Smooth muscle cell (in vitro differentiated cells): Measurements from ENCODE around the gene MMP25. TPM values are rescaled to one million over a fixed set of nuclear protein-coding genes. Genes with fewer than 3 reads are reported as not detected.

Experiments used
- DNase-seq: peaks from one replicate; lab custom pipeline; 2025; ENCODE audit not compliant: unreplicated experiment; lab: John Stamatoyannopoulos, UW
- H2AFZ ChIP-seq: fragments of 200-600 bp; sonication (generic); 2 replicates; pipeline ENCODE4 v1.6.0; 2016; ENCODE audit warnings: antibody characterized with exemption, low read depth, mild to moderate bottlenecking
- H3F3A ChIP-seq: fragments of 200-600 bp; sonication (generic); 2 replicates; pipeline ENCODE4 v1.6.0; 2017; ENCODE audit warnings: antibody characterized with exemption, low read depth
- H3K27ac ChIP-seq: fragments of 200-600 bp; sonication (generic); 2 replicates; pipeline ENCODE4 v1.5.1; 2016; ENCODE audit warnings: low read depth, mild to moderate bottlenecking
- H3K27me3 ChIP-seq: fragments of 200-600 bp; sonication (generic); 2 replicates; pipeline ENCODE4 v1.6.1; 2016; ENCODE audit warnings: low read depth, mild to moderate bottlenecking
- H3K36me3 ChIP-seq: fragments of 200-600 bp; sonication (generic); 2 replicates; pipeline ENCODE4 v1.5.1; 2016; ENCODE audit warnings: low read depth
- H3K4me1 ChIP-seq: fragments of 200-600 bp; sonication (generic); 2 replicates; pipeline ENCODE4 v1.5.1; 2016; ENCODE audit warnings: low read depth
- H3K4me2 ChIP-seq: fragments of 200-600 bp; sonication (generic); 2 replicates; pipeline ENCODE4 v1.6.0; 2016; ENCODE audit warnings: mild to moderate bottlenecking
- H3K4me3 ChIP-seq: fragments of 200-600 bp; sonication (generic); 2 replicates; pipeline ENCODE4 v1.5.1; 2016; ENCODE audit warnings: mild to moderate bottlenecking
- H3K79me2 ChIP-seq: fragments of 200-600 bp; sonication (generic); 2 replicates; pipeline ENCODE4 v1.6.0; 2016; ENCODE audit warnings: low read depth, mild to moderate bottlenecking
- H3K9ac ChIP-seq: fragments of 200-600 bp; sonication (generic); 2 replicates; pipeline ENCODE4 v1.6.0; 2016; ENCODE audit warnings: low read depth
- H3K9me3 ChIP-seq: fragments of 200-600 bp; sonication (generic); replicated peaks from 2 replicates; pipeline ENCODE4 v1.5.1; 2016; ENCODE audit warnings: low read depth
- H4K20me1 ChIP-seq: fragments of 200-600 bp; sonication (generic); 2 replicates; pipeline ENCODE4 v1.6.0; 2016; ENCODE audit warnings: low read depth
- CTCF ChIP-seq: fragments of 200-600 bp; sonication (generic); IDR thresholded peaks from 2 replicates; pipeline ENCODE4 v1.5.1; 2017; ENCODE audit warnings: borderline replicate concordance, mild to moderate bottlenecking, antibody characterized with exemption; ENCODE audit not compliant: insufficient read depth, poor library complexity, severe bottlenecking
- WGBS: methylation state at CpG from one replicate; pipeline ENCODE4 v1.1.7; 2016; ENCODE audit warnings: low lambda C conversion rate; 5-methylcytosine and 5-hydroxymethylcytosine counted together
- polyA plus RNA-seq: library from polyadenylated mRNA; unstranded; fragments of >200 nt; fragmentation: Nextera tagmentation; extraction: Ambion mirVana; gene quantifications from 2 replicates; pipeline ENCODE4 v1.2.1, GENCODE V29; 2016
- total RNA-seq: library from RNA; depleted of rRNA; stranded (reverse); fragments of >200 nt; gene quantifications from 2 replicates; pipeline ENCODE4 v1.2.3, GENCODE V29; 2014

The MMP25 gene
- total and polyA plus RNA-seq, 2 experiments from 2014 or later: 0.90 to 1.3 TPM

DNA sequence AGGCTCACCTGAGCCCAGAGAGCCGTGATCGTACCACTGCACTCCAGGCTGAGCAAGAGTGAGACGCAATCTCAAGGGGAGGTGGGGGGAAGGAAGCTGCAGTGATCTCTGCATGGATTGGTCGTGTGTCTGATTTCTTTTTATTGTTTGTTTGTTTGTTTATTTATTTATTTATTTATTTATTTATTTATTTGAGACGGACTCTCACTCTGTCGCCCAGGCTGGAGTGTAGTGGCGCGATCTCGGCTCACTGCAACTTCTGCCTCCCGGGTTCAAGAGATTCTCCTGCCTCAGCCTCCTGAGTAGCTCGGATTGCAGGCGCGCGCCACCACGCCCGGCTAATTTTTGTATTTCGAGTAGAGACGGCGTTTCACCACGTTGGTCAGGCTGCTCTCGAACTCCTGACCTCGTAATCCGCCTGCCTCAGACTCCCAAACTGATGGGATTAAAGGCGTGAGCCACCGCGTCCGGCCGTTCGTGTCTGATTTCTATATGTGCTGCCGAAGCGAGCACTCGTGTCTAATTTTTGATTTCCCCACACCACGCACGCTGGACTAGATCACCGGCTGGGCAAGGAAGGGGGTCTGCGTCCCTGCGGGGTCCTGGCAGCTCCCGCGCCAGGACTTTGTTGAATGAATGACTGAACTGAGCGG is 26.6 kb upstream of the MMP25 start:
- no peak for DNase-seq
- H3K9ac ChIP-seq: no peak overlapping the region
- no peak overlapping the region for H2AFZ ChIP-seq
- no peaks in the 10 kb centered on the region for H3K27me3 ChIP-seq
- peaks cover 23% of the 10 kb centered on the region for H4K20me1 ChIP-seq
- peaks cover 16% of the 10 kb centered on the region for H3F3A ChIP-seq
- no peaks in the 10 kb centered on the region for H3K79me2 ChIP-seq
- peaks cover 21% of the 10 kb centered on the region for H3K4me1 ChIP-seq
- H3K4me3 ChIP-seq: peak overlapping the region; percentile 86
- no peak for TF ChIP-seq CTCF
- H3K4me2 ChIP-seq: peak overlapping the region; percentile 93
- H3K9me3 ChIP-seq: no peaks in the 10 kb centered on the region
- 36% methylated on average over 40 of the region's 40 CpGs for WGBS
- peak overlapping the region; percentile 100 for H3K27ac ChIP-seq
- H3K36me3 ChIP-seq: no peaks in the 10 kb centered on the region

- Histone ChIP-seq H3K9me3 (no peaks in the 10 kb centered on the region), H3K4me2 (peak within 1 kb of the TSS; percentile 93), H3K36me3 (no peaks in the 10 kb centered on the region), H3F3A (peaks cover 16% of the 10 kb centered on the region), H3K79me2 (no peaks in the 10 kb centered on the region), H3K27ac (peak within 1 kb of the TSS; percentile 100), H3K4me1 (peaks cover 21% of the 10 kb centered on the region), H3K9ac (peak within 1 kb of the TSS; percentile 99), H4K20me1 (peaks cover 28% of the 10 kb centered on the region), H2AFZ (no peak within 1 kb of the TSS), H3K27me3 (no peaks in the 10 kb centered on the region), H3K4me3 (peak within 1 kb of the TSS; percentile 86)
- TF ChIP-seq CTCF: no peak
- DNase-seq: peak; percentile 57
- 0% methylated on average over 25 of the region's 49 CpGs for WGBS
These were observed 26.1 kb upstream of the MMP25 start, which contains the start of gene TNFRSF12A for GRCh38 chr16:3020247-3020603. TNFRSF12A (plus strand) TSS chr16:3020368; CDS start chr16:3020398, 30 bp downstream.

DNA sequence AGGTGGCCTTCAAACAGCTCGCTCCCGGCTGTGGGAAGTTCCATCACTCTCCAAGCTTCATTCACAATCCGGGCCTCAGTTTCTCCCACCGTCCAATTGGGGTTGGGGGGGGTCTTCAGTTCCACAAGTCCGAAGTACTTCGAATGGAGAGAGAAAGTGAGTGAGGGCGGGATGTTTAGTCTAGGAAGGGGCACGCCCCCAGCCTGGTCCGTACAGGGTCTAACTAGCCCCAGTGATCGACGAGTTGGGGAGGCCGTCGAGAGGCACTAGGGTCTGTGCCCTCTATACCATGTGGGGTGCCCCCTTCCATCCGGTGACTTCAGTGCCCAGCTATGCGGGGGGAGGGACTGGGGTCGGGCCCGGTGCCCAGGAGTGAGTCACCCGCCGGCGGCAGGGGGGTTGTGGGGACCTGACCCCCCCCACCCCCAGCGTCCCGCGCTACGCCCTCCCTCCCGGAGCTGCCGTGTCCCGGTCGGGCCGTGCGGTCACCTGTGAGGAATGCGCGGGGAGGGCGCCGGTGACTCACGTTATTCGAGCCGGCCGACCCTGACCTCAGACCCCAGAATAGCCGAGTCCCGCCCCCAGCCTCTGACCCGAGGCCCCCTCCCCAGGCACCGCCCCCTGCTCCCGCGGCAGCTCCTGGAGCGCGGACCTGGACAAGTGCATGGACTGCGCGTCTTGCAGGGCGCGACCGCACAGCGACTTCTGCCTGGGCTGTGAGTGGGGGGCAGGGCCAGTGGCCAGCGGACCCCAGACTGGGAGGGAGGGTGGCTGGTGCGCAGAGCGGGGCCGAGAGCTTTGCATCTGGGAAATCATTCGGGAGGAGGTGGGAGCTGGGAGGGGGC is 25.5 kb upstream of the MMP25 start:
- Histone ChIP-seq H3K36me3 (no peaks in the 10 kb centered on the region), H3K27ac (peak overlapping the region; percentile 100), H2AFZ (no peak overlapping the region), H3K4me2 (peak overlapping the region; percentile 93), H3K79me2 (no peaks in the 10 kb centered on the region), H3K27me3 (no peaks in the 10 kb centered on the region), H3K9me3 (no peaks in the 10 kb centered on the region), H3K9ac (peak overlapping the region; percentile 99), H3K4me1 (peaks cover 21% of the 10 kb centered on the region), H3F3A (peaks cover 16% of the 10 kb centered on the region), H3K4me3 (peak overlapping the region; percentile 86), H4K20me1 (peaks cover 34% of the 10 kb centered on the region)
- DNase-seq: peak; percentile 75
- TF ChIP-seq CTCF: no peak
- WGBS: 1% methylated on average over 37 of the region's 57 CpGs
